ENCODE results near the gene HOOK2.
A peak's percentile ranks its signal among the peaks of the same experiment; 100 is the strongest.

Gene HOOK2

DNA sequence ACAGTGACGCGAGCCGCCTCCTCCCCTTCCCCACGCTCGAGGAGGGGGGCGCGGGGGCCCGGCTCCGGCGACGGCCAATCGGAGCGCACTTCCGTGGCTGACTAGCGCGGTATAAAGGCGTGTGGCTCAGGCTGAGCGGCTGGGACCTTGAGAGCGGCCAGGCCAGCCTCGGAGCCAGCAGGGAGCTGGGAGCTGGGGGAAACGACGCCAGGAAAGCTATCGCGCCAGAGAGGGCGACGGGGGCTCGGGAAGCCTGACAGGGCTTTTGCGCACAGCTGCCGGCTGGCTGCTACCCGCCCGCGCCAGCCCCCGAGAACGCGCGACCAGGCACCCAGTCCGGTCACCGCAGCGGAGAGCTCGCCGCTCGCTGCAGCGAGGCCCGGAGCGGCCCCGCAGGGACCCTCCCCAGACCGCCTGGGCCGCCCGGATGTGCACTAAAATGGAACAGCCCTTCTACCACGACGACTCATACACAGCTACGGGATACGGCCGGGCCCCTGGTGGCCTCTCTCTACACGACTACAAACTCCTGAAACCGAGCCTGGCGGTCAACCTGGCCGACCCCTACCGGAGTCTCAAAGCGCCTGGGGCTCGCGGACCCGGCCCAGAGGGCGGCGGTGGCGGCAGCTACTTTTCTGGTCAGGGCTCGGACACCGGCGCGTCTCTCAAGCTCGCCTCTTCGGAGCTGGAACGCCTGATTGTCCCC, 16.1 kb upstream of the HOOK2 start, which contains the start of gene JUNB:
Gene JUNB, plus strand, starts transcription at position 142 of the 706 bp plus-strand sequence. Its CDS starts 286 bp downstream, at position 428.
- peak within 1 kb of the TSS; percentile 97 to 99 for H3K27ac ChIP-seq

DNA sequence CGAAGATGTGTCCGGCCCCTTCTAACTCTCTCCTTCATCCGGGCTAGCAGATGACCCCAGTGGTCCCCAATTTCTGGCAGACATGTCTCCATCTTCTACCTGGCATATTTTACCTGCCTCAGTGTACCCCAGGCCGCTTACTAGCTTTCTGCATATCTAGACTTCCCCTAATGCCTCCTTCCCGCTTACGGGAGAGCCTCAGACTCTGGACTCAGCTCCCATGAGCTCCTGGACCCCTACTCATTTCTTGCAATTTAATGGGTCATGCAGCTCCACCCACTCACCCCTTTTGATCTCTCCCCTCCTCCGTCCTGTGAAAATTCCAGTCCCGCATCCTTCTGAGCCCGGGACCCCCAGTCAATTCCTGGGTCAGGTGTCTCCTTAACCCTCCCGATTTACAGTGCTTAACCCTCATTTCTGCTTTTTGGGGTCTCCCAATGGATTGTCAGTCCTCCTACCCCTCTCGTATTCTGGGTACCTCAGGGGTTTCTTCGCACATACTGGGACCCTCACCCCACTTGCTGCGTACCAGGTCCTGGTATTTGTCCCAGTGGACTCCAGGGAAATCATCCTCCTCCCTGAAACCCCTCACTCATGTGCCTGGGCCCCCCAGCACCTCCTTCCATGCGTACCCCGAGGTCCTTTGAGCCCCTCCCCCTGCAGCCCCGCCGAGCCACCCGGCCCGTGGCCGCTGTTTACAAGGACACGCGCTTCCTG, 15.4 kb upstream of the HOOK2 start:
- peak overlapping the region; percentile 97 to 99 for H3K27ac ChIP-seq
- TF ChIP-seq, protein P1, sequence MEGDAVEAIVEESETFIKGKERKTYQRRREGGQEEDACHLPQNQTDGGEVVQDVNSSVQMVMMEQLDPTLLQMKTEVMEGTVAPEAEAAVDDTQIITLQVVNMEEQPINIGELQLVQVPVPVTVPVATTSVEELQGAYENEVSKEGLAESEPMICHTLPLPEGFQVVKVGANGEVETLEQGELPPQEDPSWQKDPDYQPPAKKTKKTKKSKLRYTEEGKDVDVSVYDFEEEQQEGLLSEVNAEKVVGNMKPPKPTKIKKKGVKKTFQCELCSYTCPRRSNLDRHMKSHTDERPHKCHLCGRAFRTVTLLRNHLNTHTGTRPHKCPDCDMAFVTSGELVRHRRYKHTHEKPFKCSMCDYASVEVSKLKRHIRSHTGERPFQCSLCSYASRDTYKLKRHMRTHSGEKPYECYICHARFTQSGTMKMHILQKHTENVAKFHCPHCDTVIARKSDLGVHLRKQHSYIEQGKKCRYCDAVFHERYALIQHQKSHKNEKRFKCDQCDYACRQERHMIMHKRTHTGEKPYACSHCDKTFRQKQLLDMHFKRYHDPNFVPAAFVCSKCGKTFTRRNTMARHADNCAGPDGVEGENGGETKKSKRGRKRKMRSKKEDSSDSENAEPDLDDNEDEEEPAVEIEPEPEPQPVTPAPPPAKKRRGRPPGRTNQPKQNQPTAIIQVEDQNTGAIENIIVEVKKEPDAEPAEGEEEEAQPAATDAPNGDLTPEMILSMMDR (IDR thresholded peaks at IDR 0.05): no peak
- DNase-seq (ENCODE audit: low spot score): no peak
- peak overlapping the region; percentile 97 for H3K4me3 ChIP-seq

More for the DNA sequence above, 16.1 kb upstream of the HOOK2 start, which contains the start of gene JUNB:
- DNase-seq (ENCODE audit: low spot score): peak; percentile 99
- peak within 1 kb of the TSS; percentile 97 for H3K4me3 ChIP-seq
- TF ChIP-seq, protein P1 (IDR thresholded peaks at IDR 0.05): no peak

DNA sequence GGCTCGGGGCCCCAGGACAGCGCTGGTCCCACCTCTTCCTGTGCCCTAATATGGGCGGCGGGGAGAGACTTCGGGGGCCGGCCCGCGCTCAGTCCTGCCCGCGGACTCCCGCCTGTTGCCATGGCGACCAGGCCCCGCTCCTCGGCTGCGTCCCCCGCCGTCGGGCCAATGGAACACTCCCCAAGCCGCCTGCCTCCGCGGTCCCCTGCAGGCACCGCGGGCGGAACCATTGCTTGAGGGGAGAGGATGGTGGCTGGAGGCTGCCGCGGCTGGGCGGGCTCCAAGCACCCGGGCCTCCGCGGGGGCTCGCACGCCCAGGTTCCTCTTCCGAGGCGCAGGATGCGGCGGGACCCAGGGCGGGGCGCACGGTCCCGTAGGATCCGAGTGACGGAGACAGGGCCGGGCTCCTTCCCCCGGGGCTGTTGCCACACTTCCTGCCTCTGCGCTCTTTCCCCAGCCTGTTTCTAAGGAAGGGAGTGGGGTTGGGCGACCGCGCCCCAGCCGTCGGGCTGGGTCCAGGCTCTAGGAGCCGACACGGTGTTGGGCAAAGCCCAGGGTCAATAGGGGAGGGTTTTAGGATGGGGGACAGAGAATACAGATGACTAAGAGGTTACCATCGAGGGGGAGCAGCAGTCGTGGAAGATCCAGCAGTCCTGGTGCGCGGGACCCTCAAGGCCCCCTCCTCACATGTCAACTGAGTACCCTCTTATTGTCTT, 14.7 kb upstream of the HOOK2 start:
- Histone ChIP-seq H3K4me3 (peak overlapping the region; percentile 97), H3K27ac (peak overlapping the region; percentile 97 to 99)
- peak; percentile 99 for DNase-seq (ENCODE audit: low spot score)
- TF ChIP-seq, protein P1 (IDR thresholded peaks at IDR 0.05): no peak

DNA sequence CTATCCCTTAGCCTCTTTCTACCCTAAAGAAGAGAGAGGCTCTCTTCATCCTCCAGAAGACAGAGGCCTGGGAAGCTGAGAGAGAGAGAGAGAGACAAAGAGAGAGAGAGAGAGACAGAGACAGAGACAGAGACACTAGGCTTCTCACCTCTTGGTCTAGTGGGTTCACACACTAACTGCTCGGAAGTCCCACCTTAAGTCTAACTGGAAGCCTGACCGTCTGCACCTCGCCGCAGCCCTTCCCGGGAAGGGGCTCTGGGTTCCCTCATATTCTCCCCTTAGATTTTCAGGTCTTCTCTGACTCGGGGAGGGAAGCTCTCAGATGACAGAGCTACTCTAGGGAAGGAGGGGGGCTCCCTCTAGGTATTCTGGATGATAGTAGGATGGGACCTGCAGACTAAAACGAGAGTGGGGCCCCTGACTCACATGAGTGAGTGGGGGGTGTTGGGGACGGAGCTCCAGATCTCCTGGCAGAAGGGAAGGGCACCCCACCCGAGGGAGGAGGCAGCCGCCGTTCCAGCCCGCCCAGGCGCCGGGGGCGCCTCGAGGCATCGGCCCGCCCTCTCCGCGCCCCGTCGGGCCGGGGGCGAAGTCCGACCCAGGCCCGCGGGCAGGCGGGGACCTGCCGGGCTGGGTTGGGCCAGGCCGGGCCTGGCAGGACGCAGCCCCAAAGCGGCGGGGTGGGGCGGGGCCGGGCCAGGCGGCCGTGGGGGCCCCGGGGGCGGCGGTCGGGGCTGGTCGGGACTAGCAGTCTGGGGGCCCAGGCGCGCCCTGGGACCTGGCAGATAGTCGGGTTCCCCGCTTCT, 13.9 kb upstream of the HOOK2 start:
- TF ChIP-seq, protein P1 (IDR thresholded peaks at IDR 0.05): no peak
- Histone ChIP-seq H3K4me3 (peak overlapping the region; percentile 97), H3K27ac (peak overlapping the region; percentile 97 to 99)
- DNase-seq (ENCODE audit: low spot score): no peak

DNA sequence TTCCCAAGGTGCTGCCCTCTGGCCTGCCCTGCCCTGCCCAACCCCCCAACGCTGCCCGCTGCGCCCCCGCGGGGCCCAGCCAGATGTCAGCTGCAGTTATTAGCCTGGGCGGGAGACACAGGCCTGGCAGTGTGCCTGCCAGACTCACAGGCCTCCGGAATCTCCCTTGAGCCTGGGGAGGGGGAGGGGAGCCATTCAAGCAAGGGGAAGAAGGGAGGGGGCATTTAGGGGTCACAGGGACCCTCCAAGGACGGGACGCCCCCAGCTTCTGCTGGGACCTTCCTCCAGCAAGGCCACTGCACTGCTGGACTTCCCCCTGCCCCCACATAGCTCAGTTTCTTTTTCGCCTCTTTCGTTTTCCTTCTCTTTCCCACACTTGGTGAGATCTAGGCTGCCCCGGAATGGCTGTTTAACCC, 13.3 kb upstream of the HOOK2 start:
- peak; percentile 90 for DNase-seq (ENCODE audit: low spot score)
- H3K4me3 ChIP-seq: peak overlapping the region; percentile 97
- peak overlapping the region; percentile 97 to 99 for H3K27ac ChIP-seq
- TF ChIP-seq, protein P1 (IDR thresholded peaks at IDR 0.05): no peak

DNA sequence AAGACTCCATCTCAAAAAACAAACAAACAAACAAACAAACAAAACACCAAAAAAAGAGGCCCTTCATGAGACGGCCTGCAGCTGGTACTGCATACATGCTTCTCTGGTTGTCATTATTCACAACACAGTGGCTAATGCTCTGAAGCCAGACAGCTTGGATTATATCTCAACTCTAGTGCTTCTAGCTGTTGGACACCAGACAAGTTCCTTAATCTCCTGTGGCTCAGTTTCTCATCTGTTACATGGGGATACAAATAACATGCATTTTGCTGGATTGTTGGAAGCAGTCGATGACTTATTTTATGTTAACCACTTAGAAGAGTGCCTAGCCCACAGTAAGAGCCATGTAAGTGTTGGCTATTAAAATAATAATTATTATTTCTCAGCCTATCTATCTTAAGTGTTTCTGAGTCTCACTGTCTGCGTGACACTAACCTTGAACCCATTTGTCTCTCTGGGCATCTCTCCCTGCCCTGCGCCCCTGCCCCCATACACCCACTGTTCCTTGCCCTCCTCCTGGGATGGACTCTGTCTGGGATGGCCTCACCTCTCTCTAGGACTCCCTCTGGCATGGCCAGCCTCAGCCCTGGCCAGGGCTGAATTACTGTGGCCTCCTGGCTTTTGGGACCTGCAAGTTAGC, 12.8 kb upstream of the HOOK2 start:
- DNase-seq (ENCODE audit: low spot score): no peak
- H3K4me3 ChIP-seq: peak overlapping the region; percentile 97
- TF ChIP-seq, protein P1 (IDR thresholded peaks at IDR 0.05): no peak
- peak overlapping the region; percentile 97 to 99 for H3K27ac ChIP-seq

All from coronary artery (tissue), 2 donors.